GM12878 (cell line): ENCODE measurements around the gene SIL1. TPM values are rescaled to one million over a fixed set of nuclear protein-coding genes. Genes with fewer than 3 reads are reported as not detected.

Experiments used
- ATAC-seq: fragments of 200-7000 bp; cut with Tn5 transposase; 3 replicates; pipeline ENCODE4 v1.9.1; 2020; ENCODE audit warnings: mild to moderate bottlenecking, moderate library complexity
- BruUV-seq: library from RNA; stranded (reverse); fragments of 400-500 nt; replicated peaks from 2 replicates; lab custom pipeline; 2021; lab: Mats Ljungman, UMichigan
- CTCF ChIA-PET: fragments of 300-600 bp; sonication (Branson Sonifier 250); formaldehyde crosslinking; extraction: SDS; loops from one replicate; lab custom pipeline; 2021; ENCODE audit warnings: inconsistent platforms; lab: Yijun Ruan, JAX
- POLR2A ChIA-PET: fragments of 350-600 bp; formaldehyde crosslinking; extraction: SDS; loops from one replicate; lab custom pipeline; 2021; ENCODE audit warnings: inconsistent platforms; lab: Charles Lee
- RAD21 ChIA-PET: fragments of 300-600 bp; sonication (Branson Sonifier 250); formaldehyde crosslinking; loops from one replicate; lab custom pipeline; 2023; ENCODE audit warnings: antibody characterized with exemption; ENCODE audit not compliant: unreplicated experiment; lab: Charles Lee
- SMC1A ChIA-PET: fragments of 300-600 bp; sonication (Branson Sonifier 250); formaldehyde crosslinking; loops from one replicate; lab custom pipeline; 2023; ENCODE audit not compliant: unreplicated experiment, uncharacterized antibody; lab: Charles Lee
- DNase-seq: peaks from one replicate; pipeline ENCODE4 v3.0.0-alpha.2; 2011; ENCODE audit warnings: low read depth, low spot score
- FAIRE-seq: peaks from 3 replicates; lab custom pipeline; 2011; peaks lifted over from hg19 to GRCh38; lab: Jason Lieb, UNC
- H2AFZ ChIP-seq: 2 replicates; pipeline ENCODE4 v1.6.0; 2011; ENCODE audit warnings: low read depth, low read length, control low read depth; ENCODE audit not compliant: control insufficient read depth
- H3K27ac ChIP-seq: 2 replicates; pipeline ENCODE4 v1.5.1; 2011; ENCODE audit warnings: control low read depth; ENCODE audit not compliant: control insufficient read depth, insufficient read depth
- H3K27me3 ChIP-seq, 2 experiments: replicated peaks in 1 of 2; 2 replicates each; pipeline versions ENCODE4 v1.6.0 to v1.6.1; 2011; ENCODE audit warnings: low read length in 1 of 2; ENCODE audit not compliant: control insufficient read depth in 2 of 2, insufficient read depth in 2 of 2
- H3K36me3 ChIP-seq, 2 experiments: 2 replicates each; pipeline ENCODE4 v1.5.1; 2011; ENCODE audit warnings: low read length in 1 of 2; ENCODE audit not compliant: control insufficient read depth in 2 of 2, insufficient read depth in 2 of 2
- H3K4me1 ChIP-seq: 2 replicates; pipeline ENCODE4 v1.6.1; 2011; ENCODE audit warnings: mild to moderate bottlenecking, low read length, moderate library complexity, mixed read lengths; ENCODE audit not compliant: control insufficient read depth, insufficient read depth
- H3K4me2 ChIP-seq: 2 replicates; pipeline ENCODE4 v1.6.0; 2011; ENCODE audit warnings: control low read depth; ENCODE audit not compliant: control insufficient read depth, insufficient read depth
- H3K4me3 ChIP-seq: fragments of 200-600 bp; sonication (generic); 2 replicates; pipeline ENCODE4 v1.5.1; 2016
- H3K79me2 ChIP-seq: 2 replicates; pipeline ENCODE4 v1.6.0; 2011; ENCODE audit warnings: low read length; ENCODE audit not compliant: control insufficient read depth, insufficient read depth
- H3K9ac ChIP-seq: 2 replicates; pipeline ENCODE4 v1.8.0; 2011; ENCODE audit warnings: low read length, control low read depth, mixed read lengths; ENCODE audit not compliant: control insufficient read depth, insufficient read depth
- H3K9me3 ChIP-seq: replicated peaks from 3 replicates; pipeline ENCODE4 v1.5.1; 2011; ENCODE audit warnings: mild to moderate bottlenecking, low read length; ENCODE audit not compliant: control insufficient read depth, insufficient read depth
- H4K20me1 ChIP-seq: 2 replicates; pipeline ENCODE4 v1.6.0; 2011; ENCODE audit not compliant: control insufficient read depth, insufficient read depth
- CBFB ChIP-seq: IDR thresholded peaks from 2 replicates; pipeline ENCODE4 v1.6.1; 2016; ENCODE audit warnings: antibody characterized with exemption, low read depth
- CEBPZ ChIP-seq: fragments of 150-350 bp; IDR thresholded peaks from 2 replicates; pipeline ENCODE4 v1.6.1; 2016; ENCODE audit warnings: low read depth, low read length
- EED ChIP-seq: sonication (generic); IDR thresholded peaks from 2 replicates; pipeline ENCODE4 v1.6.1; 2016; ENCODE audit warnings: antibody characterized with exemption, low read depth
- EZH2 ChIP-seq: IDR thresholded peaks from 2 replicates; pipeline ENCODE4 v1.6.1; 2012; ENCODE audit warnings: low read depth, mild to moderate bottlenecking, control low read depth, inconsistent platforms, low read length, borderline replicate concordance; ENCODE audit not compliant: control insufficient read depth
- PML ChIP-seq: IDR thresholded peaks from 2 replicates; pipeline ENCODE4 v1.6.1; 2012; ENCODE audit warnings: low read length, inconsistent platforms
- RFX5 ChIP-seq: IDR thresholded peaks from 2 replicates; pipeline ENCODE4 v1.6.1; 2011; ENCODE audit warnings: low read depth, low read length, improper control_type of control experiment
- TCF3 ChIP-seq: IDR thresholded peaks from 2 replicates; pipeline ENCODE4 v1.6.1; 2012; ENCODE audit warnings: low read depth, mild to moderate bottlenecking, low read length, borderline replicate concordance; ENCODE audit not compliant: insufficient read depth
- YY1 ChIP-seq: IDR thresholded peaks from 2 replicates; pipeline ENCODE4 v1.6.1; 2011; ENCODE audit warnings: low read depth, mild to moderate bottlenecking, low read length
- ZNF384 ChIP-seq: IDR thresholded peaks from 2 replicates; pipeline ENCODE4 v1.6.1; 2012; ENCODE audit warnings: low read depth, mild to moderate bottlenecking, low read length, improper control_type of control experiment, borderline replicate concordance
- WGBS: methylation state at CpG from one replicate; pipeline ENCODE4 v1.1.6; 2016; ENCODE audit warnings: low lambda C conversion rate; ENCODE audit not compliant: insufficient replicate concordance, insufficient coverage; ENCODE audit errors: missing lambda C conversion rate; 5-methylcytosine and 5-hydroxymethylcytosine counted together
- in situ Hi-C: fragments of 300-500 bp; cut with MboI; formaldehyde crosslinking; loops from 9 replicates; pipeline ENCODE4 v1.14.3; 2018; ENCODE audit warnings: mixed read lengths
- intact Hi-C: fragments of 100-400 bp; cut with micrococcal nuclease; formaldehyde crosslinking; loops from one replicate; pipeline ENCODE4 v1.14.2; 2022; ENCODE audit not compliant: unreplicated experiment
- polyA plus RNA-seq, 11 experiments: library from polyadenylated mRNA; depleted of rRNA in 4 of 11; unstranded in 6 of 11; stranded (reverse) in 5 of 11; fragments of >200 nt; fragmentation: Nextera tagmentation in 4 of 11; fragmentation: Illumina TruSeq in 1 of 11; extraction: Ambion mirVana in 4 of 11; extraction: Trizol in 1 of 11; gene quantifications; 1 replicate in 1 of 11; 2 replicates in 10 of 11; pipeline versions ENCODE4 v1.2.1 to v1.2.3, GENCODE V29; 2011 to 2016; ENCODE audit warnings: inconsistent platforms in 2 of 11, missing spikeins in 2 of 11, low read depth in 1 of 11
- total RNA-seq, 4 experiments: library from RNA; depleted of rRNA in 3 of 4; stranded (reverse); fragments of >200 nt in 3 of 4; fragmentation: Illumina TruSeq in 1 of 4; extraction: Trizol in 1 of 4; gene quantifications; 2 replicates each; pipeline versions ENCODE4 v1.2.1 to v1.2.3, GENCODE V29; 2013 to 2021

SIL1 gene
- total and polyA plus RNA-seq, 10 of the 15 experiments (the other 5 are each of a cell fraction or from before 2014, with no cell fraction given) = 4.1 to 49.8 (median 29.4) TPM

- Histone ChIP-seq H3K9ac (no peak overlapping the region), H3K4me2 (no peak overlapping the region), H3K9me3 (no peaks in the 10 kb centered on the region), H3K36me3 (peaks cover 0 to 6% of the 10 kb centered on the region in 2 experiments; a peak in 1 of 4 replicates), H3K27me3 (no peaks in the 10 kb centered on the region), H3K4me3 (no peak overlapping the region), H4K20me1 (no peaks in the 10 kb centered on the region), H3K79me2 (no peaks in the 10 kb centered on the region), H3K4me1 (no peaks in the 10 kb centered on the region; the same call in 1 of the 2 replicates), H2AFZ (no peak overlapping the region), H3K27ac (no peak overlapping the region)
- ChIA-PET POLR2A (no interaction called here), CTCF (no interaction called here), RAD21 (interaction anchor here (0.5 kb wide), 1 partner anchor 461 kb away, joined by 3 read pairs; no protein-coding TSS in a partner anchor), SMC1A (interaction anchor here (0.5 to 0.7 kb wide), 2 partner anchors 354 to 1979 kb away, joined by 3 read pairs; no protein-coding TSS in a partner anchor)
- no peak for TF ChIP-seq YY1
- no peak for TF ChIP-seq CBFB
- no peak for TF ChIP-seq TCF3
- BruUV-seq = no TSS peak
- ATAC-seq (no peak), DNase-seq (no peak), FAIRE-seq (no peak)
- 84% methylated on average over 12 of the region's 12 CpGs for WGBS
- in situ Hi-C loops (no loop called here), intact Hi-C loops (no loop called here)
Measured at GRCh38 chr5:138955013-138955660, 243.0 kb downstream of the SIL1 start.

- intact Hi-C loops = no loop called here
- Histone ChIP-seq H3K4me3 (no peak overlapping the region), H3K4me1 (no peaks in the 10 kb centered on the region; the same call in 1 of the 2 replicates), H3K27me3 (no peaks in the 10 kb centered on the region), H2AFZ (no peak overlapping the region), H3K9ac (no peak overlapping the region), H3K4me2 (no peak overlapping the region), H3K9me3 (no peaks in the 10 kb centered on the region), H3K79me2 (no peaks in the 10 kb centered on the region), H3K27ac (no peak overlapping the region), H3K36me3 (peaks cover 0 to 6% of the 10 kb centered on the region in 2 experiments; a peak in 1 of 4 replicates), H4K20me1 (no peaks in the 10 kb centered on the region)
- SMC1A ChIA-PET = interaction anchor here (0.7 kb wide), 1 partner anchor 355 kb away, joined by 3 read pairs; no protein-coding TSS in a partner anchor
- 90% methylated on average over 4 of the region's 4 CpGs for WGBS
- no peak for FAIRE-seq
- POLR2A ChIA-PET = no interaction called here
- RAD21 ChIA-PET = interaction anchor here (0.6 to 1.2 kb wide), 2 partner anchors 129 to 165 kb away, joined by 3 read pairs; no protein-coding TSS in a partner anchor
- in situ Hi-C loops = no loop called here
- CTCF ChIA-PET = interaction anchor here (0.5 to 1.2 kb wide), 2 partner anchors 13 to 100 kb away, joined by 3 read pairs; no protein-coding TSS in a partner anchor
- no peak for ATAC-seq
- no TSS peak for BruUV-seq
- DNase-seq = no peak
- TF ChIP-seq PML (no peak), CEBPZ (no peak), RFX5 (no peak), ZNF384 (no peak), EED (no peak), EZH2 (no peak)
Measured at GRCh38 chr5:138954257-138955012, 243.7 kb downstream of the SIL1 start.
